ENCODE data around the gene GTPBP1. TPM values are rescaled to one million over a fixed set of nuclear protein-coding genes. Genes with fewer than 3 reads are reported as not detected.

Gene GTPBP1
- total RNA-seq, 1 experiment from 2014 or later, result 79.1 TPM

DNA sequence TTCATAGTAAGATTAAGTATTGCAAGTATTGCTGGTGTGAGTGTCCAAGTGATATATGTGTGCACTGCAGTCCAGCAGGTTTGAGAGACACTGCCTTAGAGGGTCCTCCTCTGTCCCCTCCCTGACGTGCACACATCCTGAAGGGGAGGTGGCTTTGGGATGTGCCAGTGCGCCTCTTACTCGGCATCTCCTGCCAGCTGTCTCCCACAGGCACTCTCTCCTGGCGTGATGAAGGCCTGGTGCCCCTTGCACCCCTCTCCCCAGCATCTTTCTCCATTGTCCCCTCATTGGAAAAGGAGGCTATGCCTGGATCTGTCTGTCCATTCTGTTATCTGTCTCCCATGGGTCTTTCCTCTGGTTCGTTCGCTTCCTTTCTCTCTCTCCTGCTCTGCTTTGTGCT is 24.2 kb downstream of the GTPBP1 start:
- Mint-ChIP-seq H3K4me3 (ENCODE audit: low read depth, unreplicated experiment) (no peak overlapping the region), H3K27me3 (ENCODE audit: unreplicated experiment) (no peaks in the 10 kb centered on the region), H3K4me1 (ENCODE audit: low read depth, unreplicated experiment) (no peaks in the 10 kb centered on the region), H3K36me3 (ENCODE audit: insufficient read depth, unreplicated experiment) (peaks cover 66% of the 10 kb centered on the region), H3K27ac (ENCODE audit: unreplicated experiment) (peak overlapping the region; percentile 45), H3K9me3 (ENCODE audit: low read depth, unreplicated experiment) (no peaks in the 10 kb centered on the region)
- DNase-seq, result no peak
- no peak for TF ChIP-seq CTCF (IDR thresholded peaks at IDR 0.05; ENCODE audit: unreplicated experiment)
- CTCF ChIA-PET, result no interaction called here
- BruUV-seq (replicated peaks), result no TSS peak
- intact Hi-C loops (cut with micrococcal nuclease; ENCODE audit: unreplicated experiment), result no loop called here

DNA sequence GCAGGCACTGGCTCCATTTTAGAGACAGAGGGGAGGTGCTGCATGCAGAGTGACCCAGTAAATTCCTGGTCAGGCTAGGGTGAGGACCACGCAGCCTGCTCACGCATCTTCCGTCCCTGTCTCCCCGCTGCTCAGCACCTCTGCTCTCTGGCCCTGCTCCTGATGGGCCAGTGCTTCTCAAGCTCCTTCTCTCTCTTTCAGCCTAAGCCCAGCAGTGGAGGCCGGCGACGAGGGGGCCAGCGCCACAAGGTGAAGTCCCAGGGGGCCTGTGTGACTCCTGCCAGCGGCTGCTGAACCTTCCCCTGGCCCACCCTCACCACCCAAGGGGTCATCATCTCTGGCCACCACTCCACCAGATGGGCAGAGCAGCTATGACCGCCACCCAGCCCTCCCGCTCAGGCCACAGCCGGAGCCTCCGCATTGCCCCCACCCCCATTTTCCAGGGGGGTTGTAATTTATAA is 24.7 kb downstream of the GTPBP1 start:
- no TSS peak for BruUV-seq (replicated peaks)
- TF ChIP-seq CTCF (IDR thresholded peaks at IDR 0.05; ENCODE audit: unreplicated experiment), result no peak
- intact Hi-C loops (cut with micrococcal nuclease; ENCODE audit: unreplicated experiment), result no loop called here
- no peaks in the 10 kb centered on the region for H3K4me1 Mint-ChIP-seq (ENCODE audit: low read depth, unreplicated experiment)
- H3K27ac Mint-ChIP-seq (ENCODE audit: unreplicated experiment), result peak overlapping the region; percentile 45
- H3K27me3 Mint-ChIP-seq (ENCODE audit: unreplicated experiment), result no peaks in the 10 kb centered on the region
- no peak overlapping the region for H3K4me3 Mint-ChIP-seq (ENCODE audit: low read depth, unreplicated experiment)
- peaks cover 65% of the 10 kb centered on the region for H3K36me3 Mint-ChIP-seq (ENCODE audit: insufficient read depth, unreplicated experiment)
- H3K9me3 Mint-ChIP-seq (ENCODE audit: low read depth, unreplicated experiment), result no peaks in the 10 kb centered on the region
- CTCF ChIA-PET, result interaction anchor here (0.7 kb wide), 1 partner anchor 23 kb away, joined by 3 read pairs; no protein-coding TSS in a partner anchor
- no peak for DNase-seq

DNA sequence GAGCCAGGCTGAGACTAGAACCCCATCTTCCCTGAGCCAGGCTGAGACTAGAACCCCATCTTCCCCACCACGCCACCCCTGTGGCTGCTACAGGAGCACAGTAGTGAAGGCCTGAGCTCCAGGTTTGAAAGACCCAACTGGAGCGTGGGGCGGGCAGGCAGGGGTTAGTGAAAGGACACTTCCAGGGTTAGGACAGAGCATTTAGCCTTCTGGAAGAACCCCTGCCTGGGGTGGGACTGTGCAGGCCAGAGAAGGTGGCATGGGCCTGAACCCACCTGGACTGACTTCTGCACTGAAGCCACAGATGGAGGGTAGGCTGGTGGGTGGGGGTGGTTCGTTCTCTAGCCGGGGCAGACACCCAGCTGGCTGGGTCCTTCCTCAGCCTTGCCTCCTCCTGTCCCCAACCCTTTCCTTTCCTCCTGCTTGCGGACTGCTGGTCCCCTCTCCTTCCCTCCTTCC is 26.0 kb downstream of the GTPBP1 start:
- no peaks in the 10 kb centered on the region for H3K27me3 Mint-ChIP-seq (ENCODE audit: unreplicated experiment)
- no peak overlapping the region for H3K4me3 Mint-ChIP-seq (ENCODE audit: low read depth, unreplicated experiment)
- H3K4me1 Mint-ChIP-seq (ENCODE audit: low read depth, unreplicated experiment), result no peaks in the 10 kb centered on the region
- H3K27ac Mint-ChIP-seq (ENCODE audit: unreplicated experiment), result peak overlapping the region; percentile 20
- H3K36me3 Mint-ChIP-seq (ENCODE audit: insufficient read depth, unreplicated experiment), result peaks cover 64% of the 10 kb centered on the region
- TF ChIP-seq CTCF (IDR thresholded peaks at IDR 0.05; ENCODE audit: unreplicated experiment), result no peak
- intact Hi-C loops (cut with micrococcal nuclease; ENCODE audit: unreplicated experiment), result no loop called here
- no peak for DNase-seq
- no peaks in the 10 kb centered on the region for H3K9me3 Mint-ChIP-seq (ENCODE audit: low read depth, unreplicated experiment)
- no TSS peak for BruUV-seq (replicated peaks)
- CTCF ChIA-PET, result interaction anchor here (0.7 to 0.9 kb wide), 2 partner anchors 13 to 444 kb away, joined by 3 read pairs; no protein-coding TSS in a partner anchor

- no peak for DNase-seq
- BruUV-seq (replicated peaks), result no TSS peak
- H3K4me1 Mint-ChIP-seq (ENCODE audit: low read depth, unreplicated experiment), result no peaks in the 10 kb centered on the region
- peak overlapping the region; percentile 45 for H3K27ac Mint-ChIP-seq (ENCODE audit: unreplicated experiment)
- no peak overlapping the region for H3K4me3 Mint-ChIP-seq (ENCODE audit: low read depth, unreplicated experiment)
- intact Hi-C loops (cut with micrococcal nuclease; ENCODE audit: unreplicated experiment), result no loop called here
- no peaks in the 10 kb centered on the region for H3K27me3 Mint-ChIP-seq (ENCODE audit: unreplicated experiment)
- no peaks in the 10 kb centered on the region for H3K9me3 Mint-ChIP-seq (ENCODE audit: low read depth, unreplicated experiment)
- no peak for TF ChIP-seq CTCF (IDR thresholded peaks at IDR 0.05; ENCODE audit: unreplicated experiment)
- CTCF ChIA-PET, result interaction anchor here (0.9 kb wide), 1 partner anchor 14 kb away, joined by 3 read pairs; no protein-coding TSS in a partner anchor
- peaks cover 63% of the 10 kb centered on the region for H3K36me3 Mint-ChIP-seq (ENCODE audit: insufficient read depth, unreplicated experiment)
Measured at GRCh38 chr22:38732251-38732815, 26.6 kb downstream of the GTPBP1 start.

Measured in Calu3 (cell line).